Gastrocnemius medialis (tissue), 4 donors: Measurements from ENCODE around the gene SFI1.

ENCODE experiments used
- POLR2A ChIP-seq, 2 donors: fragments of 450-650 bp; IDR thresholded peaks; one replicate each; pipeline ENCODE4 v1.6.1; 2017; ENCODE audit warnings: antibody characterized with exemption in 2 of 2, mild to moderate bottlenecking in 2 of 2, moderate library complexity in 2 of 2
- TF ChIP-seq, protein P1 (sequence below), 5 experiments: fragments of 450-650 bp in 3 of 5; fragments of 200-600 bp in 2 of 5; sonication (generic) in 2 of 5; IDR thresholded peaks in 4 of 5; conservative IDR thresholded peaks in 1 of 5; 1 replicate in 4 of 5; 2 replicates in 1 of 5; pipeline ENCODE4 v1.5.1; 2016 to 2019; ENCODE audit warnings: antibody characterized with exemption in 5 of 5, mild to moderate bottlenecking in 3 of 5, moderate library complexity in 3 of 5

DNA sequence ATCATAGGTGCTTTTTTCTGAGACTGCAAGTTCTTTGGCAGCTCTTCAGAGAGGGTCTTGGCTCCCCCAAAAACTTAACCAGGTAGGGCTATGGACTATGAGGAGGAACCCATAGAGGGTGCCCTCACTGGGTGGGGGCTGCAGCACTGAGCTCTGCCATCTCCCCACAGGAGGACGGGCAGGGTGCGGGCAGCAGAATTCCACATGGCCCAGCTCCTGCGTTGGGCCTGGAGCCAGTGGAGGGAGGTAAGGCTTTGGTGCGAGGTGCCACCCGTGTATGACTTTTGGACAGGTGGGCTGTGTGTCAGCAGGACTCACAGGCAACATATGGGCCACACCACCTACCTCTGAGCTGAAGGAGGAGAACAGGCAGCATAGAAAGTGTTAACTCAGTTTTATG is 107.2 kb downstream of the SFI1 start:
- TF ChIP-seq, protein P1, sequence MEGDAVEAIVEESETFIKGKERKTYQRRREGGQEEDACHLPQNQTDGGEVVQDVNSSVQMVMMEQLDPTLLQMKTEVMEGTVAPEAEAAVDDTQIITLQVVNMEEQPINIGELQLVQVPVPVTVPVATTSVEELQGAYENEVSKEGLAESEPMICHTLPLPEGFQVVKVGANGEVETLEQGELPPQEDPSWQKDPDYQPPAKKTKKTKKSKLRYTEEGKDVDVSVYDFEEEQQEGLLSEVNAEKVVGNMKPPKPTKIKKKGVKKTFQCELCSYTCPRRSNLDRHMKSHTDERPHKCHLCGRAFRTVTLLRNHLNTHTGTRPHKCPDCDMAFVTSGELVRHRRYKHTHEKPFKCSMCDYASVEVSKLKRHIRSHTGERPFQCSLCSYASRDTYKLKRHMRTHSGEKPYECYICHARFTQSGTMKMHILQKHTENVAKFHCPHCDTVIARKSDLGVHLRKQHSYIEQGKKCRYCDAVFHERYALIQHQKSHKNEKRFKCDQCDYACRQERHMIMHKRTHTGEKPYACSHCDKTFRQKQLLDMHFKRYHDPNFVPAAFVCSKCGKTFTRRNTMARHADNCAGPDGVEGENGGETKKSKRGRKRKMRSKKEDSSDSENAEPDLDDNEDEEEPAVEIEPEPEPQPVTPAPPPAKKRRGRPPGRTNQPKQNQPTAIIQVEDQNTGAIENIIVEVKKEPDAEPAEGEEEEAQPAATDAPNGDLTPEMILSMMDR (IDR thresholded peaks at IDR 0.05 in 4 of 5, conservative IDR thresholded peaks at IDR 0.05 in 1 of 5) = no peak
- no peak for TF ChIP-seq POLR2A (IDR thresholded peaks at IDR 0.05)
